IMR-90 (cell line): ENCODE measurements around the gene KBTBD7. TPM values are rescaled to one million over a fixed set of nuclear protein-coding genes. Genes with fewer than 3 reads are reported as not detected.
A peak's percentile ranks its signal among the peaks of the same experiment; 100 is the strongest.

Experiments used
- ATAC-seq: fragments of 200-7000 bp; cut with Tn5 transposase; 2 replicates; pipeline ENCODE4 v1.9.1; 2020; ENCODE audit warnings: low read depth, mild to moderate bottlenecking, moderate library complexity
- BruUV-seq: library from RNA; stranded (reverse); fragments of 400-500 nt; replicated peaks from 2 replicates; lab custom pipeline; 2021; lab: Mats Ljungman, UMichigan
- CTCF ChIA-PET: fragments of 300-600 bp; formaldehyde crosslinking; extraction: SDS; loops from one replicate; lab custom pipeline; 2021; ENCODE audit warnings: antibody characterized with exemption; lab: Yijun Ruan, JAX
- POLR2A ChIA-PET: fragments of 300-600 bp; sonication (Branson Sonifier 250); formaldehyde crosslinking; loops from one replicate; lab custom pipeline; 2022; ENCODE audit warnings: antibody characterized with exemption; ENCODE audit not compliant: unreplicated experiment; lab: Charles Lee
- DNase-seq: peaks from one replicate; pipeline ENCODE4 v3.0.0; 2013
- H2AFZ ChIP-seq: replicated peaks from 2 replicates; pipeline ENCODE3; 2013; ENCODE audit warnings: low read length, mild to moderate bottlenecking; ENCODE audit not compliant: poor library complexity
- H2AK5ac ChIP-seq: 2 replicates; pipeline ENCODE4 v1.6.1; 2013; ENCODE audit warnings: low read depth, low read length, inconsistent platforms
- H2AK9ac ChIP-seq: replicated peaks from 2 replicates; pipeline ENCODE3; 2013; ENCODE audit warnings: mild to moderate bottlenecking, low read depth, low read length, moderate library complexity; ENCODE audit not compliant: poor library complexity
- H2BK120ac ChIP-seq: 2 replicates; pipeline ENCODE4 v1.6.1; 2013; ENCODE audit warnings: low read depth, low read length, inconsistent platforms
- H2BK15ac ChIP-seq: 3 replicates; pipeline ENCODE4 v1.6.1; 2013; ENCODE audit warnings: low read depth, low read length, inconsistent platforms
- H2BK20ac ChIP-seq: 2 replicates; pipeline ENCODE4 v1.6.1; 2013; ENCODE audit warnings: low read depth, mild to moderate bottlenecking, inconsistent platforms, low read length, moderate library complexity
- H2BK5ac ChIP-seq: 2 replicates; pipeline ENCODE4 v1.6.1; 2013; ENCODE audit warnings: mild to moderate bottlenecking, low read depth, low read length, inconsistent platforms; ENCODE audit not compliant: poor library complexity, severe bottlenecking
- H3K14ac ChIP-seq: replicated peaks from 2 replicates; pipeline ENCODE4 v1.6.1; 2013; ENCODE audit warnings: low read depth, low read length, inconsistent platforms
- H3K18ac ChIP-seq: 2 replicates; pipeline ENCODE4 v1.6.1; 2013; ENCODE audit warnings: low read depth, low read length, control low read depth
- H3K23ac ChIP-seq: 2 replicates; pipeline ENCODE4 v1.6.1; 2013; ENCODE audit warnings: low read depth, low read length, inconsistent platforms
- H3K27ac ChIP-seq: 2 replicates; pipeline ENCODE4 v1.5.1; 2013; ENCODE audit warnings: mild to moderate bottlenecking, control low read depth, low read length; ENCODE audit not compliant: insufficient read depth
- H3K27me3 ChIP-seq: 2 replicates; pipeline ENCODE4 v1.6.1; 2013; ENCODE audit warnings: low read length; ENCODE audit not compliant: control insufficient read depth, insufficient read depth
- H3K36me3 ChIP-seq: 2 replicates; pipeline ENCODE4 v1.6.1; 2013; ENCODE audit warnings: low read length, mixed read lengths; ENCODE audit not compliant: control insufficient read depth, insufficient read depth
- H3K4ac ChIP-seq: 2 replicates; pipeline ENCODE4 v1.6.1; 2013; ENCODE audit warnings: low read depth, low read length, inconsistent platforms
- H3K4me1 ChIP-seq: 2 replicates; pipeline ENCODE4 v1.6.1; 2013; ENCODE audit warnings: low read length, mixed read lengths; ENCODE audit not compliant: control insufficient read depth, insufficient read depth
- H3K4me2 ChIP-seq: 2 replicates; pipeline ENCODE4 v1.6.1; 2013; ENCODE audit warnings: low read depth, mild to moderate bottlenecking, control low read depth, low read length, moderate library complexity
- H3K4me3 ChIP-seq: 2 replicates; pipeline ENCODE4 v1.5.1; 2013; ENCODE audit warnings: low read depth, mild to moderate bottlenecking, control low read depth, low read length, moderate library complexity; ENCODE audit not compliant: insufficient read depth
- H3K56ac ChIP-seq: 2 replicates; pipeline ENCODE4 v1.6.1; 2013; ENCODE audit warnings: low read length, inconsistent platforms; ENCODE audit not compliant: insufficient read depth; ENCODE audit errors: extremely low read depth
- H3K79me1 ChIP-seq, 2 experiments: 2 replicates each; pipeline ENCODE4 v1.6.1; 2013; ENCODE audit warnings: low read length in 2 of 2, inconsistent platforms in 1 of 2, low read depth in 1 of 2
- H3K9ac ChIP-seq: 2 replicates; pipeline ENCODE4 v1.6.1; 2013; ENCODE audit warnings: low read depth, low read length, control low read depth
- H3K9me1 ChIP-seq: 2 replicates; pipeline ENCODE4 v1.6.1; 2013; ENCODE audit warnings: low read length, inconsistent platforms; ENCODE audit not compliant: insufficient read depth
- H3K9me3 ChIP-seq: 2 replicates; pipeline ENCODE4 v1.6.1; 2013; ENCODE audit warnings: low read length; ENCODE audit not compliant: control insufficient read depth, insufficient read depth
- H4K20me1 ChIP-seq: 2 replicates; pipeline ENCODE4 v1.6.1; 2013; ENCODE audit warnings: low read length, inconsistent platforms; ENCODE audit not compliant: insufficient read depth
- H4K5ac ChIP-seq: 2 replicates; pipeline ENCODE4 v1.6.1; 2013; ENCODE audit warnings: mild to moderate bottlenecking, low read depth, low read length, control low read depth
- H4K8ac ChIP-seq, 2 experiments: 2 replicates each; pipeline ENCODE4 v1.6.1; 2013; ENCODE audit warnings: low read depth in 2 of 2, low read length in 2 of 2, control low read depth in 1 of 2, inconsistent platforms in 1 of 2
- H4K91ac ChIP-seq: 2 replicates; pipeline ENCODE4 v1.6.1; 2013; ENCODE audit warnings: low read depth, low read length, inconsistent platforms; ENCODE audit not compliant: insufficient read depth
- BHLHE40 ChIP-seq: fragments of 150-350 bp; IDR thresholded peaks from 2 replicates; pipeline ENCODE4 v1.6.1; 2016; ENCODE audit warnings: mild to moderate bottlenecking, low read depth, low read length
- CEBPB ChIP-seq: IDR thresholded peaks from 2 replicates; pipeline ENCODE4 v1.6.1; 2012; ENCODE audit warnings: low read depth, low read length, improper control_type of control experiment
- CHD1 ChIP-seq: IDR thresholded peaks from 2 replicates; pipeline ENCODE4 v1.6.1; 2012; ENCODE audit warnings: low read depth, low read length, improper control_type of control experiment
- FOS ChIP-seq: fragments of 150-350 bp; IDR thresholded peaks from 2 replicates; pipeline ENCODE4 v1.6.1; 2016; ENCODE audit warnings: low read depth, low read length
- MAFK ChIP-seq: IDR thresholded peaks from 2 replicates; pipeline ENCODE4 v1.6.1; 2012; ENCODE audit warnings: low read depth, low read length, improper control_type of control experiment
- MAZ ChIP-seq: IDR thresholded peaks from 2 replicates; pipeline ENCODE4 v1.6.1; 2012; ENCODE audit warnings: low read depth, mild to moderate bottlenecking, low read length, improper control_type of control experiment, moderate library complexity, borderline replicate concordance
- MXI1 ChIP-seq: IDR thresholded peaks from 2 replicates; pipeline ENCODE4 v1.6.1; 2012; ENCODE audit warnings: low read depth, mild to moderate bottlenecking, low read length, moderate library complexity, borderline replicate concordance
- POLR2A ChIP-seq: IDR thresholded peaks from 2 replicates; pipeline ENCODE4 v1.6.1; 2012; ENCODE audit warnings: mild to moderate bottlenecking, low read depth, low read length
- RCOR1 ChIP-seq: IDR thresholded peaks from 2 replicates; pipeline ENCODE4 v1.6.1; 2012; ENCODE audit warnings: mild to moderate bottlenecking, low read length, improper control_type of control experiment; ENCODE audit not compliant: insufficient replicate concordance
- SMC3 ChIP-seq: fragments of 150-350 bp; IDR thresholded peaks from 2 replicates; pipeline ENCODE4 v1.6.1; 2016; ENCODE audit warnings: low read depth, mild to moderate bottlenecking, antibody characterized with exemption, low read length, moderate library complexity
- WGBS, 2 experiments: methylation state at CpG; one replicate each; pipeline versions ENCODE4 v1.1.5 to v1.1.7; 2013; ENCODE audit warnings: missing lambda C conversion rate in 2 of 2; ENCODE audit not compliant: insufficient read length in 1 of 2; ENCODE audit errors: extremely low coverage in 2 of 2; 5-methylcytosine and 5-hydroxymethylcytosine counted together
- dilution Hi-C: fragments of 300-500 bp; cut with HindIII; formaldehyde crosslinking; loops from one replicate; pipeline ENCODE4 v1.14.3; 2018; ENCODE audit warnings: low sequenced_read_pairs; ENCODE audit not compliant: unreplicated experiment
- in situ Hi-C: fragments of 300-500 bp; cut with MboI; formaldehyde crosslinking; loops from 3 replicates; pipeline ENCODE4 v1.14.3; 2019; ENCODE audit warnings: low sequenced_read_pairs, inconsistent platforms, mixed read lengths
- intact Hi-C: fragments of 100-400 bp; cut with micrococcal nuclease; formaldehyde crosslinking; loops from 2 replicates; pipeline ENCODE4 v1.10.0; 2022
- polyA plus RNA-seq, 3 experiments: library from polyadenylated mRNA; depleted of rRNA; stranded (reverse); fragments of >200 nt; gene quantifications; 2 replicates each; pipeline ENCODE4 v1.2.3, GENCODE V29; 2012; ENCODE audit warnings: low replicate concordance in 1 of 3
- total RNA-seq: library from RNA; depleted of rRNA; stranded (reverse); fragments of >200 nt; gene quantifications from 2 replicates; pipeline ENCODE4 v1.2.3, GENCODE V29; 2012
- TF ChIP-seq, protein P1 (sequence below): fragments of 150-350 bp; IDR thresholded peaks from 2 replicates; pipeline ENCODE4 v1.6.1; 2017; ENCODE audit warnings: mild to moderate bottlenecking, antibody characterized with exemption, low read length, low read depth
- TF ChIP-seq, protein P2 (sequence below): fragments of 150-350 bp; IDR thresholded peaks from 2 replicates; pipeline ENCODE4 v1.6.1; 2016; ENCODE audit warnings: low read depth, mild to moderate bottlenecking, low read length, moderate library complexity, borderline replicate concordance

KBTBD7 gene
- total and polyA plus RNA-seq, 2 of the 4 experiments (the other 2 are of a cell fraction), result 2.1 to 7.9 TPM

DNA sequence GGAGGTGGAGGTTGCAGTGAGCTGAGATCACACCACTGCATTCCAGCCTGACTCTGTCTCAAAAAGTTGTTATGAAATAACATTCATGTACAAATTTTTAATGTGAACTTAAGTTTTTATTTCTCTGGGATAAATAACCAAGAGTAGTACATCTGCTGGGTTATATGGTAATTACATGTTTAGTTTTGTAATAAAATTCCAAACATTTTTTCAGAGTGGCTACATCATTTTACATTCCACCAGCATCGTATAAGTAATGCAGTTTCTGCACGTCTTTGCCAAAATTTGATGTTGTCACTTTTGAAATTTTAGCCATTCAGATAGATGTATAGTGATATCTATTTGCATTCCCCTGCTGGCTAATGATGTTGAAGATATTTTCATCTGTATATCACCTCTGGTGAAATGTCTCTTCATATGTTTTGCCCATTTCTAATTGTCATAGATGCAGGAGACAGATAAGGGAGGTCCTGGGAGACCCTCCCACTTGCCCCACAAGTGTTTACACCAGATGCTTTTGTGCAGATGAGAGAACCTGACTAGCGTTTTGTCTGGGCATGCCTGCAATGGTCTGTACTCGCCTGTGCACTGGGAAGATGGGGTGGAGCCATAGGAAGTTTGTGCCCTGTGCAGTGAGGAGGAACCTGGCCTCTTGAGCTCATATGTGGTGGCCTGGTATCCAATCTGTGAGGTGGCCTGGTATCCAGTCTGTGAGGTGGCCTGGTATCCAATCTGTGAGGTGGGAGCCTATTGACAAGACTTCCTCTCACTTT is 49.0 kb downstream of the KBTBD7 start:
- Histone ChIP-seq H2BK5ac (peak overlapping the region; percentile 96), H2BK15ac (peak overlapping the region; percentile 100; the same call in 2 of the 3 replicates), H2BK20ac (peak overlapping the region; percentile 98), H3K9me3 (peaks cover 30% of the 10 kb centered on the region), H3K18ac (peak overlapping the region; percentile 98), H3K27me3 (no peaks in the 10 kb centered on the region), H4K5ac (peak overlapping the region; percentile 99), H3K4me1 (peaks cover 11% of the 10 kb centered on the region), H4K91ac (peak overlapping the region; percentile 98), H3K9me1 (peaks cover 4% of the 10 kb centered on the region; the same call in 1 of the 2 replicates), H3K4me3 (no peak overlapping the region), H3K56ac (peak overlapping the region; percentile 87; the same call in 1 of the 2 replicates), H2AK9ac (peak overlapping the region; percentile 93), H3K36me3 (no peaks in the 10 kb centered on the region), H3K4ac (peak overlapping the region; percentile 98), H2AFZ (peak overlapping the region; percentile 84), H3K9ac (peak overlapping the region; percentile 46; the same call in 1 of the 2 replicates), H2BK120ac (peak overlapping the region; percentile 98), H3K27ac (peak overlapping the region; percentile 92), H2AK5ac (peak overlapping the region; percentile 79), H3K14ac (peak overlapping the region; percentile 93), H3K23ac (peak overlapping the region; percentile 89), H3K4me2 (peak overlapping the region; percentile 44), H4K8ac (peak overlapping the region; percentile 91 to 95), H3K79me1 (peaks cover 0 to 5% of the 10 kb centered on the region in 2 experiments; a peak in 2 of 4 replicates), H4K20me1 (no peaks in the 10 kb centered on the region)
- intact Hi-C loops (loop anchor here (5.0 kb wide), 1 partner anchor 42 kb away; no protein-coding TSS in a partner anchor), dilution Hi-C loops (no loop called here), in situ Hi-C loops (no loop called here)
- 57% methylated on average over 2 of the region's 4 CpGs; no CpG with 5 or more reads in 1 of the 2 experiments for WGBS, 2 experiments
- ATAC-seq, result peak; percentile 79
- BruUV-seq, result no TSS peak
- no peak for TF ChIP-seq FOS
- no peak for TF ChIP-seq CEBPB
- no peak for TF ChIP-seq BHLHE40
- no peak for TF ChIP-seq MXI1
- no peak for TF ChIP-seq RCOR1
- TF ChIP-seq, protein P1, sequence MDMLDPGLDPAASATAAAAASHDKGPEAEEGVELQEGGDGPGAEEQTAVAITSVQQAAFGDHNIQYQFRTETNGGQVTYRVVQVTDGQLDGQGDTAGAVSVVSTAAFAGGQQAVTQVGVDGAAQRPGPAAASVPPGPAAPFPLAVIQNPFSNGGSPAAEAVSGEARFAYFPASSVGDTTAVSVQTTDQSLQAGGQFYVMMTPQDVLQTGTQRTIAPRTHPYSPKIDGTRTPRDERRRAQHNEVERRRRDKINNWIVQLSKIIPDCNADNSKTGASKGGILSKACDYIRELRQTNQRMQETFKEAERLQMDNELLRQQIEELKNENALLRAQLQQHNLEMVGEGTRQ, result no peak
- no peak for TF ChIP-seq SMC3
- TF ChIP-seq, protein P2, sequence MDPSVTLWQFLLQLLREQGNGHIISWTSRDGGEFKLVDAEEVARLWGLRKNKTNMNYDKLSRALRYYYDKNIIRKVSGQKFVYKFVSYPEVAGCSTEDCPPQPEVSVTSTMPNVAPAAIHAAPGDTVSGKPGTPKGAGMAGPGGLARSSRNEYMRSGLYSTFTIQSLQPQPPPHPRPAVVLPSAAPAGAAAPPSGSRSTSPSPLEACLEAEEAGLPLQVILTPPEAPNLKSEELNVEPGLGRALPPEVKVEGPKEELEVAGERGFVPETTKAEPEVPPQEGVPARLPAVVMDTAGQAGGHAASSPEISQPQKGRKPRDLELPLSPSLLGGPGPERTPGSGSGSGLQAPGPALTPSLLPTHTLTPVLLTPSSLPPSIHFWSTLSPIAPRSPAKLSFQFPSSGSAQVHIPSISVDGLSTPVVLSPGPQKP, result no peak
- TF ChIP-seq CHD1, result no peak
- TF ChIP-seq POLR2A, result no peak
- no peak for TF ChIP-seq MAFK
- no peak for TF ChIP-seq MAZ
- CTCF ChIA-PET, result interaction anchor here (0.6 kb wide), 1 partner anchor 10 kb away, joined by 5 read pairs; no protein-coding TSS in a partner anchor
- POLR2A ChIA-PET, result interaction anchor here (0.7 kb wide), 1 partner anchor 12 kb away, joined by 3 read pairs; no protein-coding TSS in a partner anchor
- peak; percentile 74 for DNase-seq
